Fibroblast of skin of right biceps (primary cell): ENCODE results near the gene CABYR.
A peak's percentile ranks its signal among the peaks of the same experiment; 100 is the strongest.
"Not testable (repeated sequence)": the region's sequence is repeated elsewhere in the genome, so short reads cannot be mapped to it uniquely, and the experiment has no call there.

Source experiments
- DNase-seq: peaks from one replicate; pipeline ENCODE4 v3.0.0-alpha.2; 2013

The CABYR gene

GRCh38 chr18:24130494-24130893 lies 8.4 kb upstream of the CABYR start:
- DNase-seq: no peak

- DNase-seq: no peak
These were observed 1.9 kb upstream of the CABYR start for GRCh38 chr18:24136967-24137373.

GRCh38 chr18:24138409-24138788 lies 463 bp upstream of the CABYR start:
- no peak for DNase-seq

- no peak for DNase-seq
These were observed 1.8 kb downstream of the CABYR start for GRCh38 chr18:24140697-24141096.

- DNase-seq: no peak
These were observed 3.5 kb downstream of the CABYR start for GRCh38 chr18:24142376-24142775.

- not testable (repeated sequence) for DNase-seq
These were observed 10.7 kb downstream of the CABYR start for GRCh38 chr18:24149591-24149990.

- no peak for DNase-seq
These were observed 14.5 kb downstream of the CABYR start for GRCh38 chr18:24153397-24153796.

- no peak for DNase-seq
These were observed 19.0 kb downstream of the CABYR start for GRCh38 chr18:24157855-24158254.

- no peak for DNase-seq
These were observed 21.2 kb downstream of the CABYR start for GRCh38 chr18:24160086-24160485.

GRCh38 chr18:24161304-24161703 lies 22.4 kb downstream of the CABYR start:
- DNase-seq: no peak

GRCh38 chr18:24168496-24168895 lies 29.6 kb downstream of the CABYR start:
- DNase-seq: peak; percentile 35

- DNase-seq: no peak
These were observed 31.5 kb downstream of the CABYR start for GRCh38 chr18:24170360-24170759.

GRCh38 chr18:24173997-24174396 lies 35.1 kb downstream of the CABYR start:
- no peak for DNase-seq

GRCh38 chr18:24176727-24177416 lies 38.0 kb downstream of the CABYR start:
- peak; percentile 53 for DNase-seq

GRCh38 chr18:24177499-24178133 lies 38.8 kb downstream of the CABYR start:
- DNase-seq: no peak

GRCh38 chr18:24180048-24180447 lies 41.2 kb downstream of the CABYR start:
- no peak for DNase-seq

GRCh38 chr18:24181806-24182205 lies 42.9 kb downstream of the CABYR start:
- DNase-seq: peak; percentile 74

GRCh38 chr18:24185805-24186204 lies 46.9 kb downstream of the CABYR start:
- DNase-seq: peak; percentile 72

- no peak for DNase-seq
These were observed 48.2 kb downstream of the CABYR start for GRCh38 chr18:24187049-24187448.

GRCh38 chr18:24187689-24188088 lies 48.8 kb downstream of the CABYR start:
- DNase-seq: no peak

GRCh38 chr18:24188120-24188519 lies 49.3 kb downstream of the CABYR start:
- DNase-seq: no peak

GRCh38 chr18:24189007-24189528 lies 50.2 kb downstream of the CABYR start:
- DNase-seq: no peak

GRCh38 chr18:24189664-24190346 lies 50.9 kb downstream of the CABYR start:
- no peak for DNase-seq

- no peak for DNase-seq
These were observed 51.7 kb downstream of the CABYR start for GRCh38 chr18:24190590-24190989.
